IgD-negative memory B cell (primary cell): ENCODE data around the gene LAMB4. TPM values are rescaled to one million over a fixed set of nuclear protein-coding genes. Genes with fewer than 3 reads are reported as not detected.
A peak's percentile ranks its signal among the peaks of the same experiment; 100 is the strongest.

Source experiments
- H3K27ac Mint-ChIP-seq, 3 donors: one replicate each; pipeline ENCODE4 v1.8.0; 2020 to 2022; ENCODE audit warnings: mild to moderate bottlenecking in 3 of 3, mixed read lengths in 3 of 3, moderate library complexity in 1 of 3
- H3K27me3 Mint-ChIP-seq: one replicate; pipeline ENCODE4 v1.8.0; 2021; ENCODE audit warnings: mixed read lengths
- H3K36me3 Mint-ChIP-seq: one replicate; pipeline ENCODE4 v1.8.0; 2020; ENCODE audit warnings: mild to moderate bottlenecking, mixed read lengths
- H3K4me1 Mint-ChIP-seq, 3 donors: one replicate each; pipeline ENCODE4 v1.8.0; 2020 to 2022; ENCODE audit warnings: mixed read lengths in 3 of 3, mild to moderate bottlenecking in 1 of 3
- H3K4me3 Mint-ChIP-seq, 4 donors: one replicate each; pipeline ENCODE4 v1.8.0; 2020 to 2022; ENCODE audit warnings: mild to moderate bottlenecking in 4 of 4, mixed read lengths in 4 of 4, moderate library complexity in 3 of 4
- H3K9me3 Mint-ChIP-seq, 3 donors: one replicate each; pipeline ENCODE4 v1.8.0; 2020 to 2021; ENCODE audit warnings: mixed read lengths in 3 of 3, mild to moderate bottlenecking in 1 of 3
- polyA plus RNA-seq: library from polyadenylated mRNA; unstranded; fragments of 300-500 nt; fragmentation: Illumina TruSeq; gene quantifications from one replicate; pipeline ENCODE4 v1.2.3, GENCODE V29; 2021

The LAMB4 gene
- polyA plus RNA-seq, 1 donor from 2014 or later: not detected

DNA sequence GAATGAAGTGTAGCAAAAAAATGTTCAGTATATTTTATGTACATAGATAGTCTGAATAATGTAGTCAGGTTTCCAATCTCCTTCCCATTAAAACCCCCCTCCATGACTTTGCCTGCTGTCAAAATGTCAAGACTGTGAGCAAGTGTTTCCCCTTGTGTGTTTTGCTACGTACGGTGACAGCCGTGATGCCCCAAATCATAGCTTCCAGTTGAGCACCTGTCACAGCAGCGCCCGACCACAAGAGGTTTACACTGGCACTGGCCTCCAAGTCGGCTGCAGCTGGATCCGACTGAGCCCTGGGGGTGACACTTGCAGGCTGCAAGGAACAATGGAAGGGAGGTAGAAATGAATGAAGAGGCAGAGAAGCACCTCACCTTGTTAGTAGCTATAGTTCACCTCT is 62.3 kb downstream of the LAMB4 start:
- Mint-ChIP-seq H3K9me3 (no peaks in the 10 kb centered on the region), H3K36me3 (no peaks in the 10 kb centered on the region), H3K4me1 (no peaks in the 10 kb centered on the region), H3K27me3 (peaks cover 3% of the 10 kb centered on the region), H3K4me3 (no peak overlapping the region), H3K27ac (no peak overlapping the region)

DNA sequence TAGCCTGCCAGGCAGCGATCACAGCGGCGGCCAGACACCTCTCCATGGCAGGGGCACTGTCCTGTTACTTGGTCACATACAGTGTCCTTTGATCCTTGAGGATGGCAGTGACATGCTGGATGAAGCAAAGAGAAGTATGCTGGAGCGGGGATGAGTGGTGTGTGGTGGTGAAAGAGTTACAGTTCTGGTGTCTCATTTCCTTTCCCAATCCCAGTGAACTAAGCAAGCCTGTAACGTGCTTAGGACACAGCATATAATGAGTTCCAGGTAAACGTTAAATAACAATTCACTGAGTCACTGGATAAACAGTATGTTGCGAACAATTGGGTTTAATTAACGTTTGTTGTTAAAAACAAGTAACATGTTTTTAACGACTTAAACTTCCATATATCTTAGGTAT is 63.7 kb downstream of the LAMB4 start:
- no peak overlapping the region for H3K4me3 Mint-ChIP-seq
- no peaks in the 10 kb centered on the region for H3K9me3 Mint-ChIP-seq
- peaks cover 3% of the 10 kb centered on the region for H3K27me3 Mint-ChIP-seq

DNA sequence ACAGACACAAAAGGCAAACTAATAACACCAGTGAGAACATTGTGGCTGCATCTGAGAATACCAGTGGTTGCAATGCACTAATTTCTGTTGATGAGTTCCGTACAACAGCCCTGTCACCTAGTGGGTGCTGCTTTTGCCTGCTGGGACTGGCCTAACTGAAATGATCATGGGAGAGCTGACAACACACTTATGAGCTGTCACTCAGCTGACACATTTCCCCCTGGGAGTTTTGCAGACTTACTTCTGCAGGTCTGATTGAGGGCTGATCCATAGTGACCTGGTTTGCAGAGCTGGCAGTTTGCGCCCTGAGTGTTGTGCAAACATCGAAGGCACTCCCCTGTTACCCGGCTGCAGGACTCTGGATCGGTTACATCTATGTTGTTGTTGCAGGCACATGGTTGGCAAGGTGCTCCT is 66.6 kb downstream of the LAMB4 start:
- Mint-ChIP-seq H3K27ac (no peak overlapping the region), H3K4me1 (no peaks in the 10 kb centered on the region), H3K27me3 (peaks cover 9% of the 10 kb centered on the region), H3K36me3 (peaks cover 2% of the 10 kb centered on the region), H3K9me3 (no peaks in the 10 kb centered on the region), H3K4me3 (no peak overlapping the region)

More for the DNA sequence above, 63.7 kb downstream of the LAMB4 start:
- Mint-ChIP-seq H3K27ac (peak overlapping the region in 1 of 3 donors; percentile 40), H3K4me1 (no peaks in the 10 kb centered on the region), H3K36me3 (no peaks in the 10 kb centered on the region)

DNA sequence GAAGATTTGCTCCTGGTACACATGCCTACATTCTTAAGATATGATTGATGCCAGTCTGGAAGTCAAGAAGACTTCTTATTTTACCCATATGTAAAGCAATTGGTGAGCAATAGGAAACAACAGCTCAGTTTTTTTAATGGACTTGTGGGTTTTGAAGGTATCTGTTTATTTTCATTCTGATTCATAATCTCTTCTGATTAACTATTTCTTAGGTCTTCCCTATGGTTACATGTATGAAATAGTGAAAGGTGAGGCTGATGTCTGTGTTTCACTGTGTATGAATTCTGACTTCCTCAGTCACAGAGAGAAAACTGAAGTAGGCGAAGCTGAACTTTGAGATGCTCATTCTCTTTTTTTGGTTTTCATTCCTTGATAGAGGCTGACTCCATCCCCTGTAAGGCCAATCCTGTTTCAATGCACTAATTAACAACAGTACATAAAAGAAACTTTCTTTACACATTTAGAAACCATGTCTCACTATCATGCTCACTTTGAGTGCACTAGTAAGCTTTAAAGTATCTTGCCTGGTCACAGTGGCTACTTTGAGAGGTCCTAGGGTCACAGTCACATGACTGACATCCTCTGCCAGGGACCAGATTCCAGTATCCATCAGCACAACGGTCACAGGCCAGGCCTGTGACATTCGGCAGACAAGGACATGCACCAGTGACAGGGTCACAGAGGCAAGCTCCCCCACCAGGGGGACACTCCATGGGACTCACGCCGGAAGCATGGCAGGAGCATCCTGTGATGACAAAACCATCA is 67.7 kb downstream of the LAMB4 start:
- H3K27me3 Mint-ChIP-seq: peaks cover 8% of the 10 kb centered on the region
- no peaks in the 10 kb centered on the region for H3K4me1 Mint-ChIP-seq
- H3K4me3 Mint-ChIP-seq: no peak overlapping the region
- peaks cover 0 to 2% (median 0%) of the 10 kb centered on the region in 3 donors for H3K9me3 Mint-ChIP-seq
- H3K27ac Mint-ChIP-seq: no peak overlapping the region
- peaks cover 2% of the 10 kb centered on the region for H3K36me3 Mint-ChIP-seq

DNA sequence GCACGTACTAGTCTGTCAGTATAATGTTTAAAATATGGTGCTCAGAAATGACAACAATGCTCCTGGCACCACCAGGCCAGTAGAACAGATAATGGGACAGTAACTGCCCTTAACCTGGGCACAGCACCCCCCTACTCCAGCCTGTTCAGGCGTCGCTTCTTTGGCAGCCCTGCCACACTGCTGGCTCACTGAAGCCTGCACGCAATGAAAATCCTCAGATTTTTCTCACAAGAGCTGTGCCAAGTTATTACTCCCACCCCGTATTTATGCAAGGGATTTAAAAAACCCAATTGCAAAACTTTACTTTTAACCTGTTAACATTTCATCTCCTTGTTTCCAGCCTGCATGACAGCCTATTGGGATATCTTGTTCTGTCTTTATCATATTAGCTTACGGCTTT is 70.6 kb downstream of the LAMB4 start:
- peaks cover 8% of the 10 kb centered on the region for H3K27me3 Mint-ChIP-seq
- no peak overlapping the region for H3K27ac Mint-ChIP-seq
- peaks cover 2% of the 10 kb centered on the region for H3K36me3 Mint-ChIP-seq
- no peaks in the 10 kb centered on the region for H3K4me1 Mint-ChIP-seq
- H3K9me3 Mint-ChIP-seq: peaks cover 0 to 2% (median 0%) of the 10 kb centered on the region in 3 donors
- no peak overlapping the region for H3K4me3 Mint-ChIP-seq

DNA sequence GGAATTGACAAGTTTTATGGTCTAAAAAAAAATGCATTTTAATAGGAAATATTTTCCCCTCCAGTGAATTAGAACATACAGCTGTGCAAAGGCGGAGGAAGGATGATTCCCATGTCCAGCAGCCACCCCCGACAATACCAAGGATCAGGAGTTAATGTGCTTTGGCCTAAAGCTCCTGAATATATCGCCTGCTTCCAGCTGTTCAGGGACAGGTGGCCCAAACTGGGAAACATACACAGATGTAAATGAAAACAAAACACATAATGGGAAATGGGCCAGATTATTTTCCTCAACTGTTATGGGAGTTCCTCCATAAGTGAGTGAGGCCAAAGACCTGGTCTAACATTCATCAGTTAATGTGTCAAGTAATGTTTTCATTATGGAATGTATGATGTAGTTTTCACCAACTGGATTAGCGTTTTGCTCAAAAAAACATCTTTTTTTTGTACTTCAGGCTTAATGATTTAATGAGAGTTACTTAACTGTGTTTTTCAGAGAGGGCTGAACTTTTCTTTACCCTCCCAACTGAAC is 72.1 kb downstream of the LAMB4 start:
- Mint-ChIP-seq H3K36me3 (peaks cover 2% of the 10 kb centered on the region), H3K4me1 (no peaks in the 10 kb centered on the region), H3K9me3 (peaks cover 0 to 2% (median 2%) of the 10 kb centered on the region in 3 donors), H3K4me3 (no peak overlapping the region), H3K27ac (no peak overlapping the region), H3K27me3 (peaks cover 6% of the 10 kb centered on the region)

DNA sequence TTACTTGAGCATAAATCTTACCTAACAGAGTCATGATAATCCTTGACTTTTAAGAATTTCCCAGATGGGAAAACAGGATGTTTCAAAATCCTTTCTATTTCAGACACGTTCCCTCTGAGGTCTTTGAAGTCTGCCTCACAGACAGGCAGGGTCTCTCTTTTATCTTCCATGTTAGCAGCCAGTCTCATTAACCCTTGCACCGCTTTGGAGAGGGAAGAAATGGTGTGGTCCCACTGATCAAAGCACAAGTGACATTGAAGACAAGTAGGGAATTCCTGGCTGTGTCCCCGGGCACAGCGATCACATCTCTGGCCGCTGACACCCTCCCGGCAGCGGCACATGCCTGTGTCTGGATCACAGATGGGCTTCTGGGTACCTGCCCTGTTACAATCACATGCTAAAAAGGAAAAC is 74.5 kb downstream of the LAMB4 start:
- peaks cover 4% of the 10 kb centered on the region for H3K27me3 Mint-ChIP-seq
- no peak overlapping the region for H3K27ac Mint-ChIP-seq
- H3K36me3 Mint-ChIP-seq: peaks cover 2% of the 10 kb centered on the region
- peaks cover 0 to 3% (median 1%) of the 10 kb centered on the region in 3 donors for H3K4me1 Mint-ChIP-seq
- H3K4me3 Mint-ChIP-seq: no peak overlapping the region
- peaks cover 0 to 2% (median 2%) of the 10 kb centered on the region in 3 donors for H3K9me3 Mint-ChIP-seq

DNA sequence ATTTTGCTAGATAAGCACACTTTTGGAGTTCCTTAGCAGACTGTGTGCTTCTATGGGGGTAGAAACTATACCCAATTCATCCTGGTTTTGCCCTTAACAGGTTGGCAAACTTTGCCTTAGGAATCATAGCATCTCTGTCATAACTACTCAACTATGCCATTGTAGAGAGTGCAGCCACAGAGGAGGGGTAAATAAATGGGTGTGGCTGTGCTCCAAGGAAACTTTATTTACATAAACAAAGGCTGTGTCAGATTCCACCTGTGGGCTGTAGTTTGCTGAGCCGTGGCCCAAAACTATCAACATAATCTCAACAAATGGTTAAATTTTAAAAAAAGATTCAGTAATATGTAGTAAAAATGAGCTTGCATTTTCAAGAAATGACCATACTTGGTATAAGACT is 75.6 kb downstream of the LAMB4 start:
- Mint-ChIP-seq H3K4me1 (peaks cover 0 to 4% (median 3%) of the 10 kb centered on the region in 3 donors), H3K36me3 (peaks cover 2% of the 10 kb centered on the region), H3K4me3 (no peak overlapping the region), H3K27ac (no peak overlapping the region), H3K27me3 (no peaks in the 10 kb centered on the region), H3K9me3 (peaks cover 0 to 2% (median 2%) of the 10 kb centered on the region in 3 donors)

DNA sequence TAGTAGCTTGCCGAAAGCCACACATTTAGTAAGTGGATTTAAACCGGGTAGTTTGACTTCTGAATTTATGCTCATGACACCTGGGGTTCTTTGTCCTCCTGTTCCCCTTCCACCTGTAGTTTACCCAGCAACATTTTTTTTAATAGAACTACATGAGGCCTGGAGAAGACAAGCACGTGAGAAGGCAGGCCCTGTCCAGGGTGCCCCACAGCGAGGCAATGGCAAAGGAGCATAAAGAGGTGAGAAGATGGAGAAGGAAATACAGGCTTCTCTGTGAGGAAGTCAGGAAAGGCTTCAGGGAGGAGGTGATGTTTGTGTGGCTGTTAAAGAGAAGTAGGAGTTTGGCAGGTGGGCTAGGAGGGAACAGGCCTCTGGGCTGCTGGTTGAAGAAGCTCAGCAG is 76.9 kb downstream of the LAMB4 start:
- peaks cover 0 to 2% (median 2%) of the 10 kb centered on the region in 3 donors for H3K9me3 Mint-ChIP-seq
- no peak overlapping the region for H3K27ac Mint-ChIP-seq
- peaks cover 3% of the 10 kb centered on the region for H3K27me3 Mint-ChIP-seq
- H3K36me3 Mint-ChIP-seq: no peaks in the 10 kb centered on the region
- H3K4me1 Mint-ChIP-seq: peaks cover 0 to 6% (median 3%) of the 10 kb centered on the region in 3 donors
- no peak overlapping the region for H3K4me3 Mint-ChIP-seq

DNA sequence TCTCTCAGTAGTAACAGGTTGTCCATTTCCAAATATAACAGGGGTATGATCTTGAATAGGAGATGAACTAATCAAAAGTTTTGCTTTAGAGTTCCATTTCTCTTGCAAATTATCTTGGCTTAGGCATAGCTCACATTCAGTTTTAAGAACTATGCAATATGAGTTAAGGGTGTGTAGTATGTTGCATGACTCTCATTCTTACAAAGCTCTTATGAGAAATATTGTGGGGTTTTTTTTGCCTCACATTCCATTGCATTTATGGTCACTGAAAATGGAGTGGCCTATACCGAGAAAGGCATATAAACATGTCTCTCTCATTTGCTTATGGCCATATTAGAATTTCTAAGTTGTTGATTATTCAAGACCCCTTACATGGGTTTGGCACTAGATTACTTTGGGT is 78.7 kb downstream of the LAMB4 start:
- Mint-ChIP-seq H3K27me3 (peaks cover 3% of the 10 kb centered on the region), H3K9me3 (peaks cover 0 to 2% (median 0%) of the 10 kb centered on the region in 3 donors), H3K4me1 (peaks cover 6 to 9% (median 7%) of the 10 kb centered on the region in 3 donors), H3K4me3 (no peak overlapping the region), H3K27ac (no peak overlapping the region), H3K36me3 (no peaks in the 10 kb centered on the region)

DNA sequence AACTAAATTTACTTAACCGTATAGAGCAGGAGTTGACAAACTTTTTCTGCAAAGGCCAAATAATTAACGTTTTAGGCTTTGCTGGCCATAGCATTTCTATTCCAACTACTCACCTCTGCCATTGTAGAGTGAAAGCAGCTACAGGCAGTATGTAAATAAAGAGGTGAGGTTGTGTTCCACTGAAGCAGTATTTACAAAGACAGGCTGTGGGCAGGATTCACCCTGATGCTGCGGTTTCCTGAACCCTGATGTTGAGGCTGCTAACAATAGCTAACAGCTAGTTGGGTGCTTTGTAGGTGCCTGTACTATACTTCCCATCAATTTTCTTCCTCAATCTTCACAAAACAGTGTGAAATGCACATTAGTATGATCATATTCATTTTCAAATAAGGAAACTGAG is 80.2 kb downstream of the LAMB4 start:
- H3K27me3 Mint-ChIP-seq: peaks cover 3% of the 10 kb centered on the region
- peaks cover 0 to 2% (median 0%) of the 10 kb centered on the region in 3 donors for H3K9me3 Mint-ChIP-seq
- H3K36me3 Mint-ChIP-seq: no peaks in the 10 kb centered on the region
- no peak overlapping the region for H3K27ac Mint-ChIP-seq
- no peak overlapping the region for H3K4me3 Mint-ChIP-seq
- peaks cover 6 to 9% (median 7%) of the 10 kb centered on the region in 3 donors for H3K4me1 Mint-ChIP-seq

DNA sequence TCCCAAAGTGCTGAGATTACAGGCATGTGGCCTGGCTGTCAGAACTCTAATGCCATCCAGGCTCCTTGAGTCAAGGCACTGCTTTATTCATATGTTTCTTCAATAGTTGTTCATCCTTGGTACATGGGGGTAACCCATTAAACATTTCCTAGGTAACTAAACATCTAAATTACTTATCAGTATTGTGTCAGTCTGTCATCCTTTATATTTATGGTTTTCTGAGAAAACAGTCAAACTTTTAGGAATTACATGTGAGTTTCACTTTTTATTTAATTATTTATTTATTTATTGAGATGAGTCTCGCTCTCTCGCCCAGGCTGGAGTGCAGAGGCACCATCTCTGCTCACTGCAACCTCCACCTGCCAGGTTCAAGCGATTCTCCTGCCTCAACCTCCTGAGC is 81.7 kb downstream of the LAMB4 start:
- Mint-ChIP-seq H3K4me3 (peak overlapping the region in 1 of 4 donors; percentile 37), H3K9me3 (no peaks in the 10 kb centered on the region), H3K36me3 (no peaks in the 10 kb centered on the region), H3K27ac (no peak overlapping the region), H3K27me3 (peaks cover 3% of the 10 kb centered on the region), H3K4me1 (peaks cover 6 to 9% (median 7%) of the 10 kb centered on the region in 3 donors)

DNA sequence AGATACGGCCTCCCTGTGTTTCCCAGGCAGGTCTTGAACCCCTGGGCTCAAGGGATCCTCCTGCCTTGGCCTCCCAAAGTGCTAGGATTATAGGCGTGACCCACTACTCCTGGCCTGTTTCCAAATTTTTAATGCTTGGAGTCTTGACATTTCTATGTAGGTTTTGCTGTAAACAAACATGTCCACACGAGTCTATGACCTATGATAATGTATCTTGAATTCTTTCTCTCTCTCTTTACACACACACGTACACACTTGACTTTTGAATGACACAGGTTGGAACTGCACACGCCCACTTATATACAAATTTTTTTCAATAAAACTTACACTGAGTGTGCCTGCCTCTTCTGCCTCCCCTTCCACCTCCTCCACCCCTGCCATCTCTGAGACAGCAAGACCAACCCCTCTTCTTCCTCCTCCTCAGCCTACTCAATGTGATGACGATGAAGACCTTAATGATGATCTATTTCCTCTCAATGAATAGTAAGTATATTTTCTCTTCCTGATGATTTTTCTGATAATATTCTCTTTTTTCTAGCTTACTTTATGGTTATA is 83.1 kb downstream of the LAMB4 start:
- Mint-ChIP-seq H3K9me3 (no peaks in the 10 kb centered on the region), H3K36me3 (no peaks in the 10 kb centered on the region), H3K27ac (no peak overlapping the region), H3K27me3 (peaks cover 3% of the 10 kb centered on the region), H3K4me1 (peaks cover 6 to 9% (median 7%) of the 10 kb centered on the region in 3 donors), H3K4me3 (no peak overlapping the region)

DNA sequence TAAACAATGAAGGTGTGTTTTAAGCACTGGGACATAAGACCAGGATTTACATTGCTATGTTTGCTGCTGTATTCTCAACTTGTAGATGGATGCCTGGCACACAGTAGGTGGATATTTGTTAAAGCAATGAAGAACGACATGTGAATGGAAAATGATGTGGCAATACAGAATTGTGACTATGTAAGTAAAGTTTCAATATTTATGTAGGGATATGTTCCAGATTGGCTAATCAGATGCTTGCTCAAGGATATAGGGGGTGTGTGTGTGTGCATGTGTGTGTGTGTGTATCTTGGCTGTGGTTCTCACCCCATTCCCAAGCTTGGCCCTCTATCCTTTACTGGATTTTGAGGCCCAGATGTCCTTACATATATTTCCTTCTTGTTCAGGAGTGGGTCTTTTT is 84.5 kb downstream of the LAMB4 start:
- Mint-ChIP-seq H3K4me1 (peaks cover 5 to 8% (median 6%) of the 10 kb centered on the region in 3 donors), H3K36me3 (no peaks in the 10 kb centered on the region), H3K27ac (no peak overlapping the region), H3K27me3 (peaks cover 5% of the 10 kb centered on the region), H3K9me3 (no peaks in the 10 kb centered on the region), H3K4me3 (no peak overlapping the region)

DNA sequence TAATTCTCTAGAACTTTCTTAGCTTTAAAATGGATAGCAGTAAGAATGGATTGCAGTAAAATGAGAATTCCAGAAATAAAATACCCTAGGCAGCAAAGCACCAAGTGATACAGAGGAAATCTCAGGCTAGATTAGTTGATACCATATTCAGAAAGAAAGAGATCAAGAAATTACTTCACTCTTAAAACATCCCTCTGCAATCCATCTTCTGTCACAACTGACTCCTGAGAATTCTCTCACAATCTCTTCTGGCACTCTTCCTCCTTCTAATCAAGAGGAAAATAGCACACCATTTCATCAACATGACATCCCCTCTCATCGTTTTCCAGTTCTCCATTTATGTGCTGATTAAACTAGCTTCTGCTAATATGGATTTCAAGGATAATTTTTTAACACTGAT is 85.0 kb downstream of the LAMB4 start:
- Mint-ChIP-seq H3K27ac (no peak overlapping the region), H3K27me3 (peaks cover 9% of the 10 kb centered on the region), H3K36me3 (no peaks in the 10 kb centered on the region), H3K4me3 (no peak overlapping the region), H3K9me3 (no peaks in the 10 kb centered on the region), H3K4me1 (peaks cover 4 to 10% (median 5%) of the 10 kb centered on the region in 3 donors)
